NCI-H146 (cell line): ENCODE measurements around the gene ZBTB20.

Experiments used
- DNase-seq: peaks from one replicate; lab custom pipeline; 2025; lab: John Stamatoyannopoulos, UW

The ZBTB20 gene

DNA sequence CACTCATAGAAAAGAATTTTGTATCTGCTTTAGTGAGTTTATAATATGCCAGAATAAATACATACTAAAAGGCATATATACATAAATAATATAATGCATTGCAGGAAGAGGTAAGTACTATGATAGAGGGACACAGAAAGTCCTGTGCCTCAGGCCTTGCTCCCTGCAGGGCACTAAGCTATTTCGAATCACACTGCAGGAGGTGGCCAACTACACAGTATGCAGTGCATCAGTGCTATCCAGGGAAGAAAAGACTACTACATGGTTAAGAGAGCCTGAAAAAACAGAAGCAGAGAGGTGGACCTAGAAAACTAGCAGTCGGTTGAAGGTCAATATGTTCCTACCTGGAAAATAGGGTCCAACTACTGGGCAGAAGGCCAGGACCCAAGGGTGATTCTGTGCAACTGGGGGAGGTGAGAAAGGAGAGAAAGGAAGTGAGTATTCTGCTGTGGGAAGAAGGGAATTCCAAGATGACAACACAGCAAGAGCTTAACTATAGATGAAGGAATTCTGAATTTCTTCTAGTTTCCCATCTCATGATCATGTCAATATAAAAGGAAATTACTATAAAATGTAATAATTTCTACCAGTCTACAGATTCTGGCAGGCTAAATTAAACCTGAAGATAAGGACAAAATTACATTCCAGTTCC is 218.0 kb downstream of the ZBTB20 start:
- peak; percentile 5 for DNase-seq

DNA sequence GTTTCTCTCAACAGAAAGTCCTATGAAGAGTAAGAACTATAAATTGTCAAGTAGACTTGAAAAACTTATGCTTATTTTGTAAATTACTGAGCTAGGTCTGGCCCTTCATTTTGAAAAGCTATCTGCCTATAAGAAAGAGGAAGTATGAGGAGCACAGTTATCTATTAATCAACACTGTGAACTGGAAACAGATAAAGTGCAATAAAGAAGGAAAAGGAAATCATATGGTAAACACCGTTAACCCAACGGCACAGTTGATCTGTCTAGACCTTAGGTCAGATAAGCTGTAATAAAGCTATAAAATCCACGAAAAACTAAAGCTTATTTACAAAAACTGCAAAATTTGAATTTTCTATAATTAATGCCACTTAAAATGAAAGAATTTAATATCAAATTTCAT is 242.5 kb downstream of the ZBTB20 start:
- DNase-seq, result no peak

DNA sequence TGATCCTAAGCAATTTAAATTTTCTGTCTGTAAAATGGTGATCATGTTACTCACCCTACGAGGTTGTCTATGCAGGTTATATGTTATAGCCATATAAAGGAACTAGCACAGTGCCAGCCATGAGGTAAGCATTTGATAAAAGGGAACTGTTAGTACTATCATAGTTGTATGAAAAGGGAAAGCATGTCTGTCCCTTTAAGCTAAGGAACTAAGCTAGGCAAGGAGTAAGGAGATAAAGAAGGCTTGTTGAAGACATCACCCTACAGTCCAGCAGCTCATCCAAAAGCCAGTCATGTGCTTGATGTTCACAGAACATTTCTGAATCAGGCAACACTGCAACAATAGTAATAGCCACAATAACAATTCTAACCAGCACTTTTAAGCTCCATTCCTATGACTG is 243.9 kb downstream of the ZBTB20 start:
- no peak for DNase-seq

DNA sequence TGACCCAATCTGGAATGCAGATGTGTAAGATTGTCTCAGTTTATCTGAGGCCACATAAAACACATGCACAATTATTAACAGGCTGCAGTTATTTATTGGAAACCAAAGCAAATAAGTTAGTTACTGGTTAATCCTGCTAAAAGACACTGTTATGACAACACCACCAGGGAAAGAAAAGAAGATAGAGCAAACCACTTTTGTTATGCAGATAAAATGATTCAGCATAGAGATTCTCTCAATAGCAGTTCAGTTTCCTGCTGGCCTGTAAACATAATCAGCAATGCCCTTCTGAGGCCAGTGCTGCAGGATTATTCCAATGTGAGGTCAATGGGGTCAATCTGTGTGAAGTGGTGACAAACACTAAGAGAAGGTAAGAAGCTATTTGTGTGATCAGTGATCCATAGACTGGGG is 244.4 kb downstream of the ZBTB20 start:
- peak; percentile 93 for DNase-seq

DNA sequence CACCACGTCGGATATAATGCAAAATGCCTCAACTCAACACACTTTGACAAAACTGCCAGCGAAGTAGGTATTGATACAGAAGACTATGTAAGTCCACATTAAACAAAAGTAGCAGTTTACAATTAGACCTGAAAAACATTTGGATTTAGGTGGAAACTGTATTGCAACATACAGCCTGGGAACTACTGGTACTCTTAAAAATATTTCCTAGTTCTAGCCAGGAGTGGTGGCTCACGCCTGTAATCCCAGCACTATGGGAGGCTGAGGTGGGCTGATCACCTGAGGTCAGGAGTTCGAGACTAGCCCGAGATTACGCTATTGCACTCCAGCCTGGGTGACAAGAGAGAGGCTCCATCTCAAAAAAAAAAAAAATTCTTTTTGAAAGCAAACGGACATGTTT is 246.2 kb downstream of the ZBTB20 start:
- no peak for DNase-seq

DNA sequence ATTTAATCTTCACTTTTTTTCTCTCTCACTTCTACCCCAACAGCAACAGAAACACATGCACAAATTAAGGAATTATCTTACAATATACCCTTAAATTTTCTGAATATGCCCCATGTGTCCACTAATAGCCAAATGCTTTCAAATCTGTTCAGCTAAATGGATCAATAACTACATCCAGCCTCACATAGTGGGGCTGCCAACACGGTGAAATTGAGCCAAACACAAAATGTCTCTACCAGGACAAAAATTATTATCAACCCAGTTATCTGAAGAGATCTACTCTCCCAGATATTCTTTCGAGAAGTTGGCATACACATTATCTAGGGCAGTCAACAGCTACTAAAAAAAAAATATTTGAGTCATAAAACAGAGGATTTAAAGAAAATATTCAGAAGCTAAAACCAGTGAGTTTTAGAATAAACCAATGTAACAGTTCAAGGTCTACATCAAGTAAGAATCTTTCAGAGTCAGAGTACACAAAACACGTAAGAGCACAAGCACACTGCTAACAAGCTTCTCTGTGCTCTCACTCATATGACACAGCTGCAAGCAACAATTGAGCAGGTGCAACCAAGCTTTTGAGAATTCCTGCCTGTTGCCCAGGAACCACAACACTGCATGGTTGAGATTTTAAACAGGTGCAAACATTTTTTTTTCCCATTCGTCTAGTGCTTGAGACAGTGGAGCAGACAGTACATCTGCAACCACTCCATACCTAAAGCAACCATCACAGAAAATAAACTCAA is 247.7 kb downstream of the ZBTB20 start:
- peak; percentile 98 for DNase-seq

DNA sequence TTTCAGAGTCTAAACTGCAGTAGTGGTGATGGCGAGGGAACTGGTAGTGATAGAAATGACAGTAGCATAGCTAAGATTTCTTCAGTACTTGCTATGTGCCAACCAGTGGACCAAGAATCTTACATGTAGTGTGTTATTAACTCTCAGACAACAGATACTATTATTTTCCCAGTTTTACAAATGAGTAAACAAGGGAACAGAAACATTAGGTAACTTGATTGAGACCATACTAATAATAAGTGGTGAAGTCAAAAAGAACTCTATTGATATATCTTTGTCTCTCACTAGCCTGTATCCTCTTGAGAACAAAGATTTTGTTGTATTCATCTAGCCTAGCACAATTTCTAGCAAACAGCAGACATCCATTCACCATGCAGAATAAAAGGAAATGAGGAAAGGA is 250.1 kb downstream of the ZBTB20 start:
- DNase-seq, result no peak

DNA sequence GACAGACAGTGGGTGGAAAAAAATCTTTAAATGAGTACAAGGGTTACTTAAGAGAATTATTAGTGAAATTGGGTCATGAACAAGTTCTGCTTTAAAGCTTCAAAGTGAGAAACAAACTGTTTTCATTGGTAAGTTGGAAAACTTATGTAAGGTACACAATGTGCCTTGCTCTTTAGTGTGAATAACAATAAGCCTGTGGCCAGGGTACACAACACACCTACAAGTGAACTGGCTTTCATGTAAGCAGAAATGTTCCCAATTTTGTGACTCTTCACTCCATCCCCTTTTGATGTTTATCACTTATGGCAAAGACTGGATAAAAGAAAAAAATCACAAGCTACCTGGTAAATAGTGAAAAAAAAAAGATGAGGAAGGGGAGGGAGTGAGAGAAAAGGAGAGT is 253.7 kb downstream of the ZBTB20 start:
- no peak for DNase-seq

DNA sequence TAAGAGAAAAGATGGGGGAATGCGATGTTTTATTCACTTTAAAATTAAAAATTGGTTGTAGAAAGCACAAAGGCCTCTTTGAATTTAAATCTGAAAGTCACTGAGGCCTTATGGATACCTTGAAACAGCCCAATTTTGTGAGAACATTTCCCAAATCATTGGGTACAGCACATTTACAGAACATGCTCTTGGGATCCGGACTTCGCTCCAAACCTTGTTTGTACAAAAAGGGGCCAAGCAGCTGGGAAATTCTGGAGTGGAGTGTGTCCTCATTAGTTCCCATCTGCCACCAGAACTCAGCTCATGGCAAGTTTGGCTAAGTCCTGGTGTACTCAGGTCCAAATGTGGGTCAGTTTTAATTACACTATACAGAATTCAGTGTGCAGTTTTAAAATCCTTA is 254.2 kb downstream of the ZBTB20 start:
- DNase-seq, result peak; percentile 14

DNA sequence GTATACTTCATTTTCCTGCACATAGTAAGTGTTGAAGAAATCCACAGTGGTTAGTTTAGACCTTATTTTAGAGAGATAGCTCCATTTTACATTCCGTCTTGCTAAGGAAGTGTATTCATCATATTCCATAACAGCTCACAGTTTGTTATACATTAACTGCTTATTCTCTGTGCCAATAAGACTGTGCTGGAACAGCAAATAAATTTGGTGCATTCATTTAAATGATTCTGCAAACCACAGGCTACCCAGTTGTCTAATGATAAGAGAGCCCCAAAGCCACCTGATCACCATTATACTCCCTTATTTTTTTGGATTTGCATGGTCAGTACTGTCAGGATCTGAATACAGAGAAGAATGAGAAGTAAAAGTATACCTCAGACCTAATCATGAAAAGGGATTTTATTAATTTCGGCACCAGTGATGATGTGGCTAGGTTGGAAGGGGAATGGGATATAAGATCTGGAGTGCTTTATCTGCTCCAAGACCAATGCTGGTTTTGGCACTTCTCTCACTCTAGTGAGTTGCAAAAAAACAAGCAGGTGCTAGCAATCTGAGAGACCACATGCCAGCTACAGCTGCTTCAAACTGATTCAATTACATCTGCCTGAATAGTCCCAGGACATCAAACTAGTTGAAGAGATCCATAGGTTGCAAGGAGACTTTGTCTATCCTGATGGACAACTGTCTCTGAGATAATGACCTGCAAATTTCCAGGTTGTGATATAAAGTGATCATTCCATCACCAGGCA is 254.8 kb downstream of the ZBTB20 start:
- DNase-seq, result peak; percentile 88

DNA sequence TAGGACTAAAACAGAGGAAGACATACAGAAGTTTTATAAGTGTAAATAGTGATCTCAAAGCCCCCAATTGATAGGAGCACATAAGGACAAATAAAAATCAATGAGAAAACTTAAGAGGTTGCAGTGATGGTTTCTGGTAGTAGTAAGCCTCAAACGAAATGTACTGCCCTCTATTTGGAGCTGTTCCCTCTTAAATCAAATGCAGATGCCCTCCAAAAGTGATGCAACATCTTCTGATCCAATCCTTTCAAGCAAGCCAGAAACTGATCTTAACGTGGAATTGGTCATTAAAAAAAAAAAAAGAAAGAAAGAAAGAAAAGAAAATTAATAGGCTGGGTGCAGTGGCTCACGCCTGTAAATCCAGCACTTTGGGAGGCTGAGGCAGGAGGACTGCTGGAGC is 259.3 kb downstream of the ZBTB20 start:
- no peak for DNase-seq

DNA sequence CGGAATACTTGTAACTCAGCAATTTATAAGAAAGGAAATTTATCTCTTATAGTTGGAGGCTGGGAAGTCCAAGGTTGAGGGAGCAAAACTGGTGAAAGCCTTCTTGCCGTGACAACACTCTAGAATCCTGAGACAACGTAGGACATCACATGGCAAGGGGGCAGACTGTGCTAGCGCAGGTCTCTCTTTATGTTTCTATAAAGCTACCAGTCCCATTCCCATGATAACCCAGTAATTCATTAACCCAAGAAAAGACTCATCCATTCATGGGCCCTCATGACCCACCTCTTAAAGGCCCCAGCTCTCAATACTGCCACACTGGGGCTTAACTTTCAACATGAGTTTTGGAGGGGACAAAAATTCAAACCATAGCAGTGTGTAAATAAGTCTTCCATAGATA is 260.2 kb downstream of the ZBTB20 start:
- no peak for DNase-seq

DNA sequence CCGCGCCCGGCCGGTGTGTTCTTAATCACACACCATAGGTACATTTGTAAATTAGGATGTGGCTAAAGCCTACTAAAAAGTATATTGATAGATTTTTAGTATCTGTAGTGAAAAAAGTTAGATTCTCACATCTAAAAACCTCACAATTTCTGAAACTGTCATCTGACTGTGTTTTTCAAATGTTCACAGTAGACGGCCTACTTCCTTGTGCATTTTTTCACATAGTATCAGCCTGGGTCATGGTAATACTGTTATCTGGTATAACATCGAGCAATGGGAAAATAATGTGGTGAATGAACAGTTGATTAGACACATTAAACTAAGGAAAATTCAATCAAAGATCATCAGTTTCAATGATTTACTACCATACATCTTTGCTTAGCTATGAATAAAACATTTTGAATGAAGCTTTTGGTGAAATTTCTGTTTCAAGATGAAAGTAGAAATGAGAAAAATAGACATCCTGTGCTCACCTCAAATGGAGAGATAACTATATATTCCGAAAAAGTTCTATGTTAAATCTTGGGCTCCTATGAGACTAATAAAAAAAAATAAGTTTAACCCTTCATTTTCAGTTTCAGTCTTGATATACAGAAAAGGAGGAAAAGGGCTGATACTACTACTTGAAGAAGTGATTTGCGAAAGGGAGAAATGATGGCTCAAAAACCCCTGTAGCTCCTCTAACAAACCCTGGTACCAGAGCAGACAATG is 262.7 kb downstream of the ZBTB20 start:
- no peak for DNase-seq

DNA sequence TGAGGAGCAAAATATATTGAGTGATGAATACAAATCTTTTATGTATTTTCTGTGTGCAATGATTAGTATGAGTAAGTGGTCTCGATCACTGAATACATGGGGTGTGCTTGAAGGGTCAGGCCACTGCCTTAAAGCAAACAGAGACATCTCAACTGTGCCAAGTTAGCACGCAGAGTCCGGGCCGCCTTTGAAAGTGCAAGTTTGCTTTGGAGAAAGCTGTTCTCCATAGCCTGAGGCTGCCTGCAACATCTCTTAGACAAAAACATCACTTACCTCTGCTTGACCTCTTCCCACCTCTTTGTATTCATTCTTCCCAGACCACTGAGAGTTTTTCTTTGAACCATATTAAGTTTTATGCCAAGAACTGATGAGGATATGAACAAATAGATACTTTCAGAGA is 267.0 kb downstream of the ZBTB20 start:
- DNase-seq, result peak; percentile 99

DNA sequence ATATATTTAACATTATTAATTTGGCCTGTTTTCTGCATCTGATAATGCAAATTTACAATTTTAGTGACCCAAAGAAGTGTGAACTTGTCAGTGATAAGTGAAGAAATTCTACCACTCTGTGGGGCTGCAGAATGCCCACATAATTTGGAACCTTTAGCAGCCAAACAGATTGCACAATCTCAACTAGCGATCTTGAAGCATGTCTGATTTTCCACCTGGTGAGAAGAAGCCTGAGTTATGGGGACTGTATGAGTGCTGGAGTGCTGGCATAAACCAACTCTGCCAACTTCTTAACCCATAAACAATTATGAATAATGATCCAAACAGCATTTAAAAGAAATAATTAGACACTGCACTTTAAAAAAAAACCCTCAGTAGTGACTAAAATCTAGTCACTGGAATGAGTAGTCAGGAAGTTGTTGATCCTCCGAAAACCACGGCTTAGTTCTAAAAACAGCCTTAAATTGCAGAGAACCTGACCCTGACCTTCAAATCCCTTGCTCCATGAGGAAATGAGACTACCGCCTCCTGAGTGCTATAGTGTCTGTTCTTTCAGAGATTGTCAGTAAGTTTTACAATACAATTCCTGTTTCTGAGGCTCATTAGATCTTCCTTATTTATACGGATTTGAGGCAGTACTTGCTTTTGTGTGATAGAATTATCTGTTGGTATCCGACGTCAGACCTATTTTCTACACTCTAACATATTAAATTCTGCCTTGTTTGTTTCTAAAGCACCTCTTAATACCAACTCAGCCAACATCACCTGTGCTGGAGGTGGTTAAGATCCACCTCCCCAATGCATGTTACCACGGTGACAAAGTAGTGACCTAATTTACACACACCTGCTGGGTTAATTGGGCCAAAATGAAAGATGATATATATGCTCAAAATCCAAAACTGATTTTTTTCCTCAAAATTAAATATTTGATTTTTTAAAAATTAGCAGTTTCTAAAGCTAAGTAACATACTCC is 267.7 kb downstream of the ZBTB20 start:
- DNase-seq, result peak; percentile 98

DNA sequence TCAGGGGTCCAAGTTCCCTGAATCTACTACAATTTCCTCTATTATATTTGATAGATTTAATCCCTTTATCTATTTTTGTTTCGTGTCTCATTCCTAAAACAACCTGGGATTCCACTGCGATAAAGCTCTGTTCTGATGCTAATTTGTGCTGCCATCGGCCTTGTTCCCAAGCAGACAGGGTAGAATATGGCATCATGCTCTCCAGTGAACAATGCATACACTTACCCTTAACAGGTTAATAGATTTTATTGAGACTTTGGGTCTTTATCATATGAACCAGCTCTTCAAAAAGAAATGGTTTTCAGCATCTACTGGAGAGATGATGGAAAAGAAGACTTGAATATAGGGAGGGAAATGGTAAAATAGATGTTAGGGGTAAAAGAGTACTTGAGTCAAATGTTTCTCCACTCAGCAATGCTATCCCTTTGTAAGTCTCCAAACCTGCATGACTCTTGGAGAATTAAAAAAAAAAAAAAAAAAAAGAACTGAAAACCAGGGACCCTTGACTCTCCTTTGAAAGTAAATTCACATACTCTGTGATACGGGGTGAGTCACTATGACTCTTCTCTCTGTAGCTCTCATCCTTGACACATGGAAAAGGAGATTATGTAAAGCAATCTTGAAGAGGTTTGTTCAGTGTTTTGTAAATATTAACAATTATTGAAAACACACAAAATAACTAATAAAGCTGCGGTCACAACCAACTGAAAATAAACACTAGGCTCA is 268.8 kb downstream of the ZBTB20 start:
- peak; percentile 56 for DNase-seq

DNA sequence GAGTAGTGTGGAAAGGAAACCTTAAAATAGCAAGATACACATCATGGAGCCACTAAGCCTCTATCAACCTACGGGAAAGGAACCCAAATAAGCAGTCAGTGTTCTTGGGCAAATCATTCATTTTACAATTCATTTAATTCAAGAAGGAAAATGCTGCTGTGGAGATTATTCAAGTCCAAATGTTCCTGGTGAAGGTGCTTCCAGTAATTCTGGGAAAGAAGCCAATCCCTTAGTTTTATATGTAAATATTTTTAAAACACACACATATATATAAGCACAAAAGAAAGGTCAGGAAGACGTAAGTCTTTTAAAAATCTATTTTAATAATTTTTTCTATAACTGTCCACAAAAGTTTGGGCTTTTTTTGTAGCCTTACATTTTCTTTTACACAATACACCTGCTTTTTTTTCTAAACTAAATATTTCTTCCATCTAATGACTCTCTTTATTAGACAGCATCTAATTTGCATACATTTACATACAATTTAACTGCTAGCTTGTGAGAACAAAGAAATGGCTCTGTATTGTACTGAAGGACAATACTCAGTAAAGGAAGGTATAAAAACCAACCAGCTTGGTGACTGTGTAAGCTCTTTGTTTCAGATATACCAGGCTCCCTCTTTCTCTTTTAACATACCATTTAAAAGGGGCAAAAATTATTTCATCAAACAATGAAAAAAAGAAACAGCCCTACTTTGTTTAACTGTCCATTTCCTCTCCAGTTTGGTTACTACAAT is 269.5 kb downstream of the ZBTB20 start:
- peak; percentile 16 for DNase-seq

DNA sequence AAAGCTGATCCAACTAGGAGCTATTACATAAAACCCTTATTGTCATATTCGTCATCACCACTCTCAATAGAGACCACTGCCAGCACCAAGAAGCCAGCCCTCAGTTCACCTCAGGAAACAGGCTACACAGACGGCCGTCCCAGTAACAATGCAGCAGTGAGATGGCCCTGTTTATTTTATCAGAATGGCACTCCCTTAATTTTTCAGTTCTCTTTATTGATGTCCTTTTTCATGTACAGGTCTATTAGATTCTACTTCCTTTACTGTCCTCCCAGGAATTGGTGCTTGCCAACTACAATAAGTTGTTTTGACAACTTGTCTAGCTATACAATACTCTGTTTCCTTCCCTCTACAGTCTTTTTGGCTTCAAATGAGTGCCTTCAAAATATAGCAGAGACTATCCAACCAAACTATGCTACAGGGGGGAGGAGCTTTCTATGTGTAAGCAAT is 272.5 kb downstream of the ZBTB20 start:
- DNase-seq, result no peak

DNA sequence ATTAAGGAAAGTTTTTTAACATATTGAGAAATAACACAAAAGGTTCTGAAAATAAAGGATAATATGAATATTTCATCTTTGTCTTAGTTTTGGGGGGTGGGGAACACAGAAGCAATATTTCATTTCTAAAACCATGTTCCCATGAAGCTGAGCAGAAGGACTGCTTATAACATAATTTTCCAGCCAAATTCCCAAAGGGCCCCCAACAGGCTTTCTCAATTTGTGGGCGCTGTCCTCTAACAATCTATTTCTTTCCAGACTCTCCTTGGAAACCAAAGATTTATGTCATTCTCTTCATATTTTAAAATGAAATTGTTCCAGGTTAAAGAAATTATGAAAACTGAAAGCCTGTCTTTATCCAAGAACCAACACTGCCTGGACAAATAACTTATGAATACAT is 273.5 kb downstream of the ZBTB20 start:
- DNase-seq, result no peak

DNA sequence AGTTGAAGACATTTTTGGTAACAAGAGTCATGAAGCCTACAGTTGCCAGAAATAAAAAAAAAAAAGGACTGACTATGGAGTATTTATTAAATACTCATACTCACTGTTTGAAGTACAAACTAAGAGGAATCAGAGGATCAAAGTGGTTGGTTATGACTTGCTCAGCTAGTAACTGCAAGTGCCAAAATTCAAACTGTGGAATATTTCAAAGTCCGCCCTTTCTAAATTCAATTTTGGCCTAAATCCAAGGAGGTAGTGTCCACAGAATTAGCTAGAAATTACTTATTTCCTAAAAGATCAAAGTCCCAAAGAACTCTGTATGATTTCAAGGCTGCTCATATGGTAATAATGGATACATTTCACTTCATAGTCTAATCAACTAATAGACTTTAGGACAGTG is 274.5 kb downstream of the ZBTB20 start:
- no peak for DNase-seq
